Erythroblast (primary cell): ENCODE results near the gene FKRP.
"Not testable (repeated sequence)": the region's sequence is repeated elsewhere in the genome, so short reads cannot be mapped to it uniquely, and the experiment has no call there.

Source experiments
- DNase-seq, 2 experiments: peaks; one replicate each; lab custom pipeline; 2025; lab: John Stamatoyannopoulos, UW
- GATA1 ChIP-seq: IDR thresholded peaks from 2 replicates; pipeline ENCODE4 v1.6.1; 2011; ENCODE audit warnings: low read depth, mild to moderate bottlenecking, control low read depth, low read length, moderate library complexity
- POLR2A ChIP-seq: IDR thresholded peaks from 2 replicates; pipeline ENCODE4 v1.6.1; 2011; ENCODE audit warnings: mild to moderate bottlenecking, low read length

The FKRP gene

DNA sequence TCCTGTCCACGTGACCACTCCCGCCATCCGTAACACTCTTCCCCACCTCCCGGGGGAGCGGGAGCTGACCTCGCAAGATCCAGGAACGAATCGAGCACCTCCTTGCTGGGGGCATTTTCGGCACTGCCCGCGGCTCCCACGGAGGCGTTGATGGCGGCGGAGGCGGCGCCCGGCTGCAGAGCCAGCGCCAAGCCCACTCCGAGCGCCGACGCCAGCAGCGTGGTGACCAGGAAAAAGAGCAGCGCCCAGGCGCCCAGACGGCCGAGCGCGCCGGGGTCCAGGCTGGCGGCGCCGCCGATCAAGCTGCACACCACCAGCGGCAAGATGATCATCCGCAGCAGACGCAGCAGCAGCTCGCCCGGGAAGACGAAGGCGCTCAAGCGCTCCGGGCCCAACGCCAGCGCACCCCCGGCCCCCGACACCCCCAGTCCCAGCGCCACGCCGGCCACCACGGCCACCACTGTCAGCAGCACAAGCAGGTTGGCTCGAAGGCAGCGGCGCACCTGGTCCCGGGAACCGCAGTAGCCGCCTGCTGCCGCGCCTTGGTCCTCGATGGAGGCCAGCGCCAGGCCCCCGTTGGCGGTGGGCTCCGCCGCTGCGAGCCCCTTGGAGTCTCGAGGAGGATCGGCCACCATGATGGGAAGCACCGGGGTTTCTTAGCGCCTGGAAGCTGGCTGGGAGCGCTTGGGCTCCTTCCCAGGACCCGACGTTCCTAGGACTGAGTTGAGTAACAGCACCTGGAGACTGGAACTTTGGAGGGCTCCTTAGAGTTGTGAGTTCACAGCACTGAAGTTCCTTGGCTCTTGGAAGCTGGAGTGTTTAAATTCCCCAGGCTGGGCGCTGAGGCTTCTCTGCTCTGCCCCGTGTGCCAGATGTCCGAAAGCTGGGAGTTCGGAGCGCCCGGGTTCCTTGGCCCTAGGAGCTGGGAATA, 41.7 kb downstream of the FKRP start:
- DNase-seq, result peak; percentile 70 to 79
- no peak for TF ChIP-seq GATA1
- no peak for TF ChIP-seq POLR2A

DNA sequence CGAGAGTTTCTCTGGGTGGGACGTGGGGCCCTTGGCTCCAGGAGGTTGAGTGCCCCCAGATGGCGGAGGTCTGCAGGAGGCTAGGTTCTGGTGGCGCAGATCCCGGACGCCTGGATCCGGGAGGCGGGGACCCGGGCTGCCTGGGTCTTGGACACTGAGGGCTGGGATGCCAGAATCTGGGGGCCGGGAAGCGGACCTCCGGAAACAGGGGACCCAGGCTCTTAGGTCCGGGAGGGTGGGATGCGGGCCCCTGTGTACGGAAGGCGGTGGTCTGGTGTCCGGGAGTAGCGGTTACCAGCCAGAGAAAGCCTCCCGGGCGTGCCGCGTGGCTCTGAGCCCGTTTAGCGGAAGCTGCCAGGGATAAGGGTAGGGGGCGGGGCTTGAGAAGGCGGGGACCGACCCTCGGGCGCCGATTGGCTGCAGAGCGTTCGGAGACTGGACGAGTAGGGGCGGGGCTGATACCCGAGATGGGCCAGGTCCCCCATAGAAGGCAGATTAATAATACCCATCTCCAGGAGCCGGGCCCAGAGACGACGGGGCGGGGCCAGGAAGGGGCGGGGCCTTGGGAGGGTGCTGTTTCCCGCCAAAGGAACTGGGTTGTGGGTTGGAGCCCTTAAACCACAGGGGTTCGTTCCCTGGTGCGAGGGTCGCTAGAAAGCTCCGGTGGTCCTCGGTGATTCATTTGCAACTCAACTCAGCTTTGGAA, 42.6 kb downstream of the FKRP start, which contains the start of gene SLC1A5:
TSS of gene SLC1A5 (minus strand) at position 333 of the 706 bp plus-strand sequence. CDS start 629 bp downstream, outside the sequence.
- DNase-seq, result peak; percentile 99
- peak; percentile 99 for TF ChIP-seq POLR2A
- no peak for TF ChIP-seq GATA1

DNA sequence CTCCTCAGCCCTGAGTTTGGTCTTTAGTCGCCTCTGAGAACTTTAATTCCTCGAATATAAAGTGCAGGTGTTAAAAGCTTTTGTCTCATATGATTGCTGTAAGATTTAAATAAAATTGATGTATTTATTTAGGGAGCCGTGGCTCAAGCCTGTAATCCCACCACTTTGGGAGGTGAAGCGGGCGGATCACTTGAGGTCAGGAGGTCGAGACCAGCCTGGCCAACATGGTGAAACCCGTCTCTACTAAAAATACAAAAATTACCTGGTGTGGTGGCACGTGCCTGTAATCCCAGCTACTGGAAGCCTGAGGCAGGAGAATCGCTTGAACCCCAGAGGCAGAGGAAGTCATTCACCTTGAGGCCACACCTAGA, 43.1 kb downstream of the FKRP start:
- DNase-seq, result no peak
- TF ChIP-seq GATA1, result no peak
- no peak for TF ChIP-seq POLR2A

- DNase-seq, result no peak
- TF ChIP-seq GATA1 (no peak), POLR2A (no peak)
These were observed 43.5 kb downstream of the FKRP start for GRCh38 chr19:46789371-46789770.

DNA sequence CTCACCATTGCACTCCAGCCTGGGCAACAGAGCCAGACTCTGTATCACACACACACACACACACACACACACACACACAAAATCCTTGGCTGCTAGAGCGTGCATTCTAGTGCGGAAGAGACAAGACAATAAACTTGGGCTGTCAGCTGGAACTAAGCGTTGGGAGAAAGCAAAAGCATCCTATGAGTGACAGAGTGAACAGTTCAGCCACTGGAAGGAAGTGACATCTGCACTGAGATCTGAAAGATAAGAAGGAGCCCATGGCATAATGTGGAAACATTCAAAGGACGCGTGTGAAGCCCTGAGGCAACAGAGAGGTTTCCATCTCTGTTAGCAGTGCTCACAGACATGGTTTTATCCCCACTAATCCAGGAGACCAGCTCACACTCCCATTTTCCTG, 46.1 kb downstream of the FKRP start:
- DNase-seq, result no peak
- TF ChIP-seq GATA1 (no peak), POLR2A (no peak)

DNA sequence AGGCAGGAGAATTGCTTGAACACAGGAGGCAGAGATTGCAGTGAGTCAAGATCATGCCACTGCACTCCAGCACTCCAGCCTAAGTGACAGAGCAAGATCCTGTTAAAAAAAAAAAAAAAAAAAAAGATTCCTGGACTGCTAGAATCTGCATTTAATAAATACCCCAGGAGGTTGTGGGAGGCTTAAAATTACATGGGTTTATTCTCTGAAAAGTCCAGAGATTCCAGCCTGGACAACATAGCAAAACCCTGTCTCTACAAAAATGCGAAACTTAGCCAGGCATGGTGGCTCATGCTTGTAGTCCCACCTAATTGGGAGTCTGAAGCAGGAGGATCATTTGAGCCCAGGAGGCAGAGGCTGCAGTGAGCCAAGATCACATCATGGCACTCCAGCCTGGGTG, 52.0 kb downstream of the FKRP start:
- DNase-seq, result no peak
- TF ChIP-seq GATA1, result no peak
- TF ChIP-seq POLR2A, result no peak

DNA sequence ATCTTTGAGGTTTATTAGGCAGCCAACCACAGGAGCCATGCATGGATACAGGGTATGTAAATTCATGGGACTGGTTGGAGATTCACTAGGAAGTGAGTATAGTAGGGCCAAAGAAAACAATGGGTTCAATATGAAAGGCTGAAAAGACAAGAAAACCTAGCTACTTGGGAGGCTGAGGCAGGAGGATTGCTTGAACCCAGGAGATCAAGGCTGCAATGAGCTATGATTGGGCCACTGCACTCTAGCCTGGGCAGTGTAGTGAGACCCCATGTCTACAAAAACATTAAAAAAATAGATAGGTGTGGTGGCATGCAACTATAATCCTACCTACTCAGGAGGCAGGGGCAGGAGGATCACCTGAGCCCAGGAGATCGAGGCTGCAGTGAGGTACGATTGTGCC, 52.9 kb downstream of the FKRP start:
- no peak for TF ChIP-seq POLR2A
- no peak for TF ChIP-seq GATA1
- DNase-seq, result no peak

DNA sequence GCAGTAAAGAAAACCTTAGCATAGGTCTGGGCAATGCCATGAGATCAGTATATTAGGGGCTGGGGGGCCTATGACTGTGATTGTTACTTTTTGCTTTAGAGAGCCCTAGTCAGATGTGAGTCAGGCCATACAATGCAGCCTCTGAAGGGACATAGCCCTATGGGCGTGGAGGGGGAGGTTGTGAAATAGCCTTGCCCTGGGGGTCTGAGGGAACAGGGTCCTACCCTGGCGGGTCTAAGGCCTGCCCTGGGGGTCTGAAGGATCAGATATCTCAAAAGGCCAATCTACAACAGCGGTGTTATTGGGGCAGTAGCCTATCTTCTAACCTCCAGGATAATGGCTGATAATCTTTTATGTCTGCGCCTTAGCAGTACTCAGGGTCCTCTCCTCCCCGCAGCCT, 56.3 kb downstream of the FKRP start:
- TF ChIP-seq POLR2A (no peak), GATA1 (no peak)
- DNase-seq, result no peak

DNA sequence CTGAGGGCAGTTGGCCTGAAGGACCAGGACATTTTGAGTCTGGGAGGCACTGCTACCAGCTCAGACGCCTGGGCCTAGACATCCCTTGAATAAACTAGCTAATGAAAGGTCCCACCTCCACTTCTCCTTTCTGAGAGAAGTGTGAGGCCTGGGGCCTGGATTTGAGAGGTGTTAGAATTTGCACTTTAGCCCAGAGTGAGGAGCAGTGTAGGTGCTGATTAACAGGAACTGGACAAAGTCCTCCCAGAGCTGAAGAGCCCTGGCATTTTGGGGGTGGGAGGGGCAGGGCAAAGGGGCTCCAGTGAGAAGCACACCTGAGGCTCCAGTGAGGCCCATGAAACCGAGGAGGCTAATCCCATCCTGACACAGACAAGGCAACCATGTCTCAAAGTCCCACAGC, 57.7 kb downstream of the FKRP start:
- no peak for DNase-seq
- no peak for TF ChIP-seq GATA1
- no peak for TF ChIP-seq POLR2A

GRCh38 chr19:46804432-46804831, 58.6 kb downstream of the FKRP start:
- DNase-seq, result not testable (repeated sequence)

DNA sequence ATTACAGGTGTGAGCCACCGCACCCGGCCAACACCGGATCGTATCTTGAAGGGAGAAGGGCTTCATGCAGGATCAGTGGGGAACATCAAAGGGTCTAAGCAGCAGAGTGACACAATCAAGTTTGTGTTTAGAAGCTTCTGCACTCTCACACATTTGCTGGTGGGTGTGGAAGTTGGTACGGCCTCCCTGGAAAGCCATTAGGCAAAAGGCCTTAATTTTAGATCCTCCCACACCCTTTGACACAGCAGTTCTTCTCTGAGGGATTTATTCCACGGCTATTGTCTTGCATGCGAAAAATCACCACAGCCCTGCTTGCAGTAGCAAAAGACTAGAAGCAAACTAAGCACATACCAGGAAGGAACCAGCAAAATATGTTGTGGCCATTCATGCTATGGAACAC, 60.8 kb downstream of the FKRP start:
- DNase-seq, result no peak
- TF ChIP-seq POLR2A (no peak), GATA1 (no peak)
